Ishikawa (cell line): ENCODE results near the gene CD226.

ENCODE experiments used
- ZBTB7A ChIP-seq: IDR thresholded peaks from 2 replicates; pipeline ENCODE4 v1.6.1; 2012; ENCODE audit warnings: low read depth
- TF ChIP-seq, protein P1 (sequence below): IDR thresholded peaks from 2 replicates; pipeline ENCODE4 v1.6.1; 2012

GRCh38 chr18:69894467-69894866 is 53.2 kb downstream of the CD226 start:
- TF ChIP-seq ZBTB7A, result no peak
- TF ChIP-seq, protein P1, sequence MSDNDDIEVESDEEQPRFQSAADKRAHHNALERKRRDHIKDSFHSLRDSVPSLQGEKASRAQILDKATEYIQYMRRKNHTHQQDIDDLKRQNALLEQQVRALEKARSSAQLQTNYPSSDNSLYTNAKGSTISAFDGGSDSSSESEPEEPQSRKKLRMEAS, result no peak
